HG03064 (cell line): ENCODE measurements around the gene LRP1-AS.

Source experiments
- ATAC-seq: cut with Tn5 transposase; IDR thresholded peaks from one replicate; pipeline ENCODE4 v1.9.1; 2021; ENCODE audit warnings: low read depth; ENCODE audit not compliant: unreplicated experiment

The LRP1-AS gene

GRCh38 chr12:57105011-57105753, 42.2 kb downstream of the LRP1-AS start:
- ATAC-seq = no peak

DNA sequence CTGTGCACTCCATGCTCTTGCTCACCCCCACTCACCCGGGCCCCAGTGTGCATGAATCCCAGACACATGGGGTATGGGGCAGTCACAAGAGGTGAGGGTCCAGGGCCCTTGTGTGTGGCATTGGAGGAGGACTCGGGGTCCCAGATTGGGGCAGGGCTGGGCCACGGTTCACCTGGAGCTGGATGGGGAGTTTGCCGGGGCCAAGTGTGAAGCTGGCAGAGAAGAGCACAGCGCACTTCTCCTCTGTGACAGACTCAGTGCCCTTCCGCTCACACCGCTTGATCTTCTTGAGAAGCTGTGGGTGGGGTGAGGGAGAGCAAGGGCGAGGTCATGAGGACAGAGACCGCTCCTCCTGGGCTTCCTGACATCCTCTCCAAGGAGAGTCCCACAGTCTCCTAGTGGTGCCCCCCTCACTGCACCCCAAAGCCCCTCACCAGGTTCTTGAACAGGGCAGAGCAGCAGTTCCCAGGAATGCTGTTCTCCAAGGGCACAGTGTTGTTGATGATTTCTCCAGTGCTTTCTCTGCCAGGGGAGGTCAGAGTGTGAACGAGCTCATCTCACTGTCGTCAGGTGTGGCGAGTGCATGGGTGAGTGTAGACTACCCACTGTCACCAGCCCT, 43.0 kb downstream of the LRP1-AS start:
- ATAC-seq = no peak

DNA sequence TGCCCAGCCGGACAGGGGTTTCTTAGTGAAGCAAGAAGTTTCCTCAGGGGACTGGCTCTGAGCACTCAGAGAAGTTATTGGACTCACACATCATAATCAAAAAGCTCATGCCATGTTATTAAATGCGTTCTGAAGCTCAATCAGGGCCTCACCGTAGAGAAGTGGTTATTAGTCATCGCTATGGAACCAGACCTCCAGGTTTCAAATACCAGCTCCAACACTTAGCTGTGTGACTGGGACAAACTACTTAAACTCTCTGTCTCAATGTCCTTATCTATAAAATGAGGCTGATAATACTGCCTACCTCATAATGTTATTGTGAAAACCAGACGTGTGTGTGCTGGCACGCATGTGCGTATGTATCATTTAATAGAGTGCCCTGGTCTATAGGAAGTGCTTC, 43.6 kb downstream of the LRP1-AS start:
- ATAC-seq = no peak

DNA sequence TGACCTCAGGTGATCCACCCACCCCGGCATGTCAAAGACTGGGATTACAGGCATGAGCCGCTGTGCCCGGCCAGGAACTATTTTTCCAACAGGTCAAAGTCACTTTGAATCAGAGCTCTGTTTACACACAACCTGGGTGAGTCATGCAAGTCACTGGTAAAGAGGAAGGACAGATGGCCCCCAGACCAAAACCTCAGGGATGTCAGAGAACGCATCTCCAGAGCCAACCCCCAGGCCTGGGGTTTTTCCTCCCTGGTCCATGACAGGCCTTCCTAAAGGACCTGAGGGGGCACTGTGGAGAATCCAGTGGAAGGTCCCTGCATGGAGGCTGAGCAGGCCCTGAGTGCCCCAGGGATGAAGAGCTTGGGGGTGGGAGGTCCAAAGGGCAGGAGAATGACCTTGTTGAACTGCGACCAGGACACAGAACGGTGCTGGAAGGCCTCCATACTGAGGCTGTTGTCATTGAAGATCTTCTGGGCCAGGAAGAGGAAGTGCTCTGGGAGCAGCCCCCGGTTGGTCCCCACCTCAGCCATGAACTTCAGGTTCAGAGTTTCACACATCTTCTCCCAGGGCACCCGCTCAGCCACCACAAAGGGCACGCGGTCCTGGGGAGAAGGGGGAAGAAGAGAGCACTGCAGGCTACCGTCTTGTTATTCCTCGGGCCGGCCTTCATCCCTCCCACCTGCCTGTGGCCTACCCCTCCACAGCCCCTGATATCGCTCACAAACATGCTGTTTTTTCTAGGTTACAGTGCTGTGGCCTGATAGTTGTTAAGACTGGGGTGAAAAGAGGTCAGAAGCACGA, 45.3 kb downstream of the LRP1-AS start:
- ATAC-seq = no peak

DNA sequence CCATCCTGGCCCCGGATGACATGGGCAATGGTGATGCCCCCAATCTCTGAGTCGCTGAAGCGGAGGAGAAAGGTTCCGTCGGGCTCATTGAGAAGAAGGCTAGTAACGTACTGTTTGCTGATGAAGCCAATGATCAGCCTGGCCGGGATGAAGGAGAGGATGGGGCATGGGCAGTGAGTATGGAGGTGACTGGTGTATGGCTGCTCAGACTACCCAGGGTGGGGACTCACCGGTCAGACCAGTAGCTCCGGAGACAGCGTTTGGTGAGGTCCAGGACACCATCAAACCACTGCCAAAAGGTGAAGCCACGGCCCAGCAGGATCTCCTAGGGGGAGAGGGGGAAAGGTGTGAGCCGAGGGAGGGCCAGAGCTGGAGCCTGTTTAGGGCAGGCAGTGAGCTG, 47.7 kb downstream of the LRP1-AS start:
- ATAC-seq = no peak

DNA sequence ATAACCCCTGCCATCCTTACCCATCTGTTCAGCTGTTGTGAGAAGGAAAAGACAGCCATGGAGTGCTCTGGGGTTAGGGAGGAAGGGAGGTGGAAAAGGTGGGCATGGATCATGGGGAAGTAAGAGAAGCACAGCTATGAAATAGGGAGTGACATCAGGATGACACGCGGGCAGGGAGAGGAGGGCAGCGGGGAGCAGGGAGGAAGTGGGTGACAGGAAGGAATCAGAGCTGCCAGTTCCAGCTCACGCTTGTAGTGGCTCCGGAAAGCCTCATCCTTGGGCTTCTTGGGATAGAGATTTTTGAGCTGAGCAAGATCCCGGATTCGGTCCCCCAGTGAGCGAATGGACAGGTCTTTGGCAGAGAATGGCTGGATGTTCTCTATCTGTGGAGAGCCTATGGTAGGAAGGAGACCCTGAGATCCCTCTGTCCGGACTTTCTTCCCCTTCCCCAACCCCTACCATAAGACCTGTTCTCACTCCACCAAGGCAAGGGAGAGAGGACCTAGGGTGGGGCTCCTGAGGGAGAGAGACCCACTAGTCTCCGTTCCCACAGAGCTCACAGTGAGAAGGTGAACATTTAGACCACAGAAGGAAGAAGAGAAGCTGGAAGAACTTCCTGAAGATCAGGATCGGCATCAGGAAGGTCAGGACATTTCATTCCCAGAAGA, 48.2 kb downstream of the LRP1-AS start:
- ATAC-seq = no peak

DNA sequence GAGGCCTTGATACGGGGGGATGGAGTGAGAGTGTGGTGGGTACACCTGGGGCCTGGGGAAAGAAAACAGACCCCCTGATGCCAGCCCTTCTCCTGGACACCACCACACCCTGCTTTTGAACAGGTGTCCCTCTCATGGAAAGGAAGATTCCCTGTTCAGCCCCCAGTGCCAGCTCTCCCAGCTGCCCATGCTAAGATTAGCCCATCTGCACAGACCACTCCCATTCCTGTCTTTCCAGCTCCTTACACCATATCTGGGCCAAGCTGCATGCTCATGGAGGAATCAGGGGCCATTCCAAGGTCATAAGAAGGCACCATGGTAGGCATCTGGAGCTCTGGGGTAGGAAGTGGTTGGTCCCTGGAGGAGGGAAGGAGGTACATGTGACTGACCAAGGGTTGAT, 48.9 kb downstream of the LRP1-AS start:
- no peak for ATAC-seq

- no peak for ATAC-seq
Observed at GRCh38 chr12:57097554-57097835, 49.9 kb downstream of the LRP1-AS start.

GRCh38 chr12:57096748-57097553, 50.5 kb downstream of the LRP1-AS start:
- ATAC-seq = no peak

GRCh38 chr12:57096099-57096572, 51.3 kb downstream of the LRP1-AS start:
- ATAC-seq = no peak

- ATAC-seq = no peak
Observed at GRCh38 chr12:57095440-57095839, 52.0 kb downstream of the LRP1-AS start.
